B cell (primary cell): ENCODE results near the gene STX1B. TPM values are rescaled to one million over a fixed set of nuclear protein-coding genes. Genes with fewer than 3 reads are reported as not detected.

Experiments used
- ATAC-seq: fragments of 200-7000 bp; cut with Tn5 transposase; one replicate; pipeline ENCODE4 v1.10.0; 2021; ENCODE audit warnings: low read depth, mild to moderate bottlenecking, moderate number of reproducible peaks, moderate library complexity
- CTCF ChIA-PET: fragments of 350-600 bp; sonication (Branson Sonifier 250); formaldehyde crosslinking; loops from one replicate; lab custom pipeline; 2021; ENCODE audit warnings: antibody characterized with exemption, inconsistent platforms; lab: Charles Lee
- POLR2A ChIA-PET: fragments of 350-600 bp; sonication (Branson Sonifier 250); formaldehyde crosslinking; loops from one replicate; lab custom pipeline; 2021; ENCODE audit warnings: antibody characterized with exemption; lab: Charles Lee
- DNase-seq: peaks from one replicate; pipeline ENCODE4 v3.0.0; 2013
- H2AFZ ChIP-seq: 2 replicates; pipeline ENCODE4 v1.6.1; 2012; ENCODE audit warnings: mild to moderate bottlenecking, low read depth, low read length; ENCODE audit not compliant: insufficient read depth, poor library complexity, severe bottlenecking
- H3K27ac ChIP-seq, 2 donors: 1 replicate in 1 of 2; 2 replicates in 1 of 2; pipeline ENCODE4 v1.5.1; 2012 to 2013; ENCODE audit warnings: low read length in 2 of 2, mild to moderate bottlenecking in 2 of 2, moderate library complexity in 1 of 2
- H3K27me3 ChIP-seq, 4 experiments: fragments of 200-600 bp in 1 of 4; sonication (generic) in 1 of 4; replicated peaks in 1 of 4; 1 replicate in 2 of 4; 2 replicates in 2 of 4; pipeline versions ENCODE4 v1.6.1 to v1.7.0; 2013 to 2016; ENCODE audit warnings: low read length in 3 of 4, mild to moderate bottlenecking in 2 of 4, mixed read lengths in 1 of 4, moderate library complexity in 1 of 4; ENCODE audit not compliant: insufficient read depth in 4 of 4, control insufficient read depth in 3 of 4; ENCODE audit errors: control extremely low read depth in 1 of 4
- H3K36me3 ChIP-seq, 2 experiments: replicated peaks in 1 of 2; 1 replicate in 1 of 2; 2 replicates in 1 of 2; pipeline versions ENCODE4 v1.6.1 to v1.7.1; 2013; ENCODE audit warnings: low read length in 1 of 2; ENCODE audit not compliant: insufficient read depth in 2 of 2, control insufficient read depth in 1 of 2; ENCODE audit errors: control extremely low read depth in 1 of 2, extremely low read depth in 1 of 2
- H3K4me1 ChIP-seq, 2 donors: fragments of 200-600 bp in 1 of 2; sonication (generic) in 1 of 2; 1 replicate in 1 of 2; 2 replicates in 1 of 2; pipeline versions ENCODE4 v1.5.1 to v1.6.1; 2013 to 2017; ENCODE audit warnings: low read length in 2 of 2; ENCODE audit not compliant: control insufficient read depth in 2 of 2, insufficient read depth in 2 of 2
- H3K4me2 ChIP-seq: replicated peaks from 2 replicates; pipeline ENCODE3; 2012; ENCODE audit warnings: mild to moderate bottlenecking, low read depth, low read length; ENCODE audit not compliant: poor library complexity, severe bottlenecking
- H3K4me3 ChIP-seq, 5 experiments: fragments of 200-600 bp in 1 of 5; sonication (generic) in 1 of 5; 1 replicate in 3 of 5; 2 replicates in 2 of 5; pipeline versions ENCODE4 v1.5.1 to v1.7.0; 2011 to 2016; ENCODE audit warnings: low read length in 4 of 5, mild to moderate bottlenecking in 4 of 5, low read depth in 2 of 5, control low read depth in 1 of 5, moderate library complexity in 1 of 5; ENCODE audit not compliant: insufficient read depth in 1 of 5; ENCODE audit errors: control extremely low read depth in 1 of 5, extremely low read depth in 1 of 5
- H3K79me2 ChIP-seq: fragments of 200-600 bp; sonication (generic); one replicate; pipeline ENCODE4 v1.6.0; 2016; ENCODE audit warnings: low read length; ENCODE audit not compliant: control insufficient read depth, insufficient read depth
- H3K9ac ChIP-seq: fragments of 200-600 bp; sonication (generic); 2 replicates; pipeline ENCODE4 v1.6.1; 2017; ENCODE audit warnings: mild to moderate bottlenecking, low read length, moderate library complexity
- H3K9me3 ChIP-seq, 3 donors: one replicate each; pipeline versions ENCODE4 v1.6.1 to v1.7.1; 2013; ENCODE audit warnings: low read length in 2 of 3; ENCODE audit not compliant: control insufficient read depth in 2 of 3, insufficient read depth in 1 of 3; ENCODE audit errors: control extremely low read depth in 1 of 3
- H4K20me1 ChIP-seq: 2 replicates; pipeline ENCODE4 v1.6.0; 2012; ENCODE audit warnings: mild to moderate bottlenecking, low read length; ENCODE audit not compliant: insufficient read depth, control insufficient read depth, poor library complexity, severe bottlenecking
- H3K27ac Mint-ChIP-seq: one replicate; pipeline ENCODE4 v1.8.0; 2021; ENCODE audit warnings: mixed read lengths
- H3K27me3 Mint-ChIP-seq: one replicate; pipeline ENCODE4 v1.8.0; 2021; ENCODE audit warnings: mixed read lengths
- H3K4me1 Mint-ChIP-seq: one replicate; pipeline ENCODE4 v1.8.0; 2021; ENCODE audit warnings: mixed read lengths
- H3K4me3 Mint-ChIP-seq: one replicate; pipeline ENCODE4 v1.8.0; 2021; ENCODE audit warnings: mixed read lengths
- H3K9me3 Mint-ChIP-seq: one replicate; pipeline ENCODE4 v1.8.0; 2022; ENCODE audit warnings: mixed read lengths; ENCODE audit not compliant: insufficient read depth
- CTCF ChIP-seq: fragments of 200-600 bp; IDR thresholded peaks from one replicate; pipeline ENCODE4 v1.8.0; 2022; ENCODE audit warnings: antibody characterized with exemption, mild to moderate bottlenecking
- EZH2 ChIP-seq: IDR thresholded peaks from 2 replicates; pipeline ENCODE4 v1.6.1; 2012; ENCODE audit warnings: borderline replicate concordance, low read depth, mild to moderate bottlenecking, moderate library complexity, low read length; ENCODE audit not compliant: insufficient read depth, poor library complexity, severe bottlenecking
- WGBS: methylation state at CpG from one replicate; pipeline ENCODE4 v1.1.5; 2013; ENCODE audit warnings: missing lambda C conversion rate; ENCODE audit not compliant: insufficient coverage; 5-methylcytosine and 5-hydroxymethylcytosine counted together
- intact Hi-C: fragments of 100-400 bp; cut with micrococcal nuclease; formaldehyde crosslinking; loops from one replicate; pipeline ENCODE4 v1.10.0; 2022
- polyA plus RNA-seq: library from polyadenylated mRNA; depleted of rRNA; stranded (reverse); fragments of >200 nt; gene quantifications from 2 replicates; pipeline ENCODE4 v1.2.3, GENCODE V29; 2012
- total RNA-seq, 2 donors: library from RNA; stranded (reverse); fragments of 120-200 nt in 1 of 2; gene quantifications; 1 replicate in 1 of 2; 2 replicates in 1 of 2; pipeline versions ENCODE4 v1.2.3 to v1.2.4, GENCODE V29; 2013 to 2022

Gene STX1B
- total and polyA plus RNA-seq, 2 donors (not counting 1 experiment from before 2014, with no cell fraction given), result 2.1 to 2.2 TPM

GRCh38 chr16:30986129-30986991 lies 24.1 kb downstream of the STX1B start:
- Histone ChIP-seq H3K36me3 (peaks cover 0 to 16% of the 10 kb centered on the region in 2 experiments), H3K27me3 (no peaks in the 10 kb centered on the region), H4K20me1 (no peaks in the 10 kb centered on the region), H3K4me3 (no peak overlapping the region), H3K4me2 (no peak overlapping the region), H3K79me2 (no peaks in the 10 kb centered on the region), H3K9ac (no peak overlapping the region), H3K4me1 (peaks cover 3 to 6% of the 10 kb centered on the region in 2 donors), H3K9me3 (no peaks in the 10 kb centered on the region), H2AFZ (no peak overlapping the region), H3K27ac (no peak overlapping the region)
- no peak overlapping the region for H3K4me3 Mint-ChIP-seq
- TF ChIP-seq EZH2 (no peak), CTCF (no peak)
- no peak for DNase-seq
- ChIA-PET CTCF (interaction anchor here (0.5 to 5.1 kb wide), 14 partner anchors 11 to 883 kb away, joined by 3 to 63 read pairs (median 7); partner anchors contain the start of genes KAT8, VKORC1, ZNF646 and ZNF668), POLR2A (interaction anchor here (0.5 to 1.7 kb wide), 2 partner anchors 10 to 156 kb away, joined by 7 to 8 read pairs; no protein-coding TSS in a partner anchor)
- ATAC-seq, result no peak
- no peaks in the 10 kb centered on the region for H3K9me3 Mint-ChIP-seq
- intact Hi-C loops, result loop anchor here (5.0 kb wide), 1 partner anchor 171 kb away; no protein-coding TSS in a partner anchor
- no peaks in the 10 kb centered on the region for H3K27me3 Mint-ChIP-seq
- H3K4me1 Mint-ChIP-seq, result no peaks in the 10 kb centered on the region
- WGBS, result 95% methylated on average over 25 of the region's 29 CpGs
- no peak overlapping the region for H3K27ac Mint-ChIP-seq
